Neural cell (in vitro differentiated cells): ENCODE data around the gene GAD2.

ENCODE experiments used
- EP300 ChIP-seq: fragments of 450-650 bp; conservative IDR thresholded peaks from 2 replicates; pipeline ENCODE4 v1.6.1; 2014; ENCODE audit warnings: antibody characterized with exemption, mild to moderate bottlenecking, moderate library complexity; ENCODE audit not compliant: poor library complexity, severe bottlenecking
- EZH2 ChIP-seq: fragments of 200-600, 300-800 bp; shearing (Covaris generic), sonication (generic); IDR thresholded peaks from 2 replicates; pipeline ENCODE4 v1.6.1; 2014; ENCODE audit warnings: antibody characterized with exemption, low read length, borderline replicate concordance, mild to moderate bottlenecking; ENCODE audit not compliant: insufficient read depth, poor library complexity, severe bottlenecking
- POLR2AphosphoS5 ChIP-seq: IDR thresholded peaks from 2 replicates; pipeline ENCODE4 v1.6.1; 2012
- SMC3 ChIP-seq: fragments of 450-650 bp; conservative IDR thresholded peaks from 2 replicates; pipeline ENCODE4 v1.6.1; 2014; ENCODE audit warnings: antibody characterized with exemption, mild to moderate bottlenecking, moderate library complexity; ENCODE audit not compliant: poor library complexity
- TAF1 ChIP-seq: IDR thresholded peaks from 2 replicates; pipeline ENCODE4 v1.6.1; 2012; ENCODE audit warnings: low read depth
- TF ChIP-seq, protein P1 (sequence below): fragments of 450-650 bp; IDR thresholded peaks from 2 replicates; pipeline ENCODE4 v1.5.1; 2014; ENCODE audit warnings: antibody characterized with exemption, mild to moderate bottlenecking, moderate library complexity; ENCODE audit not compliant: poor library complexity, severe bottlenecking
- TF ChIP-seq, protein P2 (sequence below): IDR thresholded peaks from 2 replicates; pipeline ENCODE4 v1.6.1; 2012; ENCODE audit warnings: borderline replicate concordance

DNA sequence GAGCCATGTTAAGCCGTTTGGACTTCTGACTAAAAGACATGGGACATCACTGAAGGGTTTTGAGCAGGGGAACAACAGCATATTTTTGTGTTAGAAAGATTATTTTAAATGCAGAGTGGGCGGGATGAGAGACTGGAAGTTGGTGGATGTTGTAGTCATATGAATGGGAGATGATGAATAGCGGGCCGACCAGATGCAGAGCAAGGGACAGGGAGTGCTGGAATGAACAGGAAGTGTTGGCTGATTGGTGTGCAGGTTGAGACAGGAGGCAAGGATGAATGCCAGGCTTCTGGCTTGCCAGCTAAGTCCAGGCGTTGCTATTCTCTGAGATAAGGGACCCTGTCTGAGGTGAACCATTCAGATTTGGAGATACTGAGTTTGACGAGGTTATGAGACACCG, 38.0 kb downstream of the GAD2 start:
- TF ChIP-seq, protein P1, sequence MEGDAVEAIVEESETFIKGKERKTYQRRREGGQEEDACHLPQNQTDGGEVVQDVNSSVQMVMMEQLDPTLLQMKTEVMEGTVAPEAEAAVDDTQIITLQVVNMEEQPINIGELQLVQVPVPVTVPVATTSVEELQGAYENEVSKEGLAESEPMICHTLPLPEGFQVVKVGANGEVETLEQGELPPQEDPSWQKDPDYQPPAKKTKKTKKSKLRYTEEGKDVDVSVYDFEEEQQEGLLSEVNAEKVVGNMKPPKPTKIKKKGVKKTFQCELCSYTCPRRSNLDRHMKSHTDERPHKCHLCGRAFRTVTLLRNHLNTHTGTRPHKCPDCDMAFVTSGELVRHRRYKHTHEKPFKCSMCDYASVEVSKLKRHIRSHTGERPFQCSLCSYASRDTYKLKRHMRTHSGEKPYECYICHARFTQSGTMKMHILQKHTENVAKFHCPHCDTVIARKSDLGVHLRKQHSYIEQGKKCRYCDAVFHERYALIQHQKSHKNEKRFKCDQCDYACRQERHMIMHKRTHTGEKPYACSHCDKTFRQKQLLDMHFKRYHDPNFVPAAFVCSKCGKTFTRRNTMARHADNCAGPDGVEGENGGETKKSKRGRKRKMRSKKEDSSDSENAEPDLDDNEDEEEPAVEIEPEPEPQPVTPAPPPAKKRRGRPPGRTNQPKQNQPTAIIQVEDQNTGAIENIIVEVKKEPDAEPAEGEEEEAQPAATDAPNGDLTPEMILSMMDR: no peak
- TF ChIP-seq SMC3: no peak
- TF ChIP-seq, protein P2, sequence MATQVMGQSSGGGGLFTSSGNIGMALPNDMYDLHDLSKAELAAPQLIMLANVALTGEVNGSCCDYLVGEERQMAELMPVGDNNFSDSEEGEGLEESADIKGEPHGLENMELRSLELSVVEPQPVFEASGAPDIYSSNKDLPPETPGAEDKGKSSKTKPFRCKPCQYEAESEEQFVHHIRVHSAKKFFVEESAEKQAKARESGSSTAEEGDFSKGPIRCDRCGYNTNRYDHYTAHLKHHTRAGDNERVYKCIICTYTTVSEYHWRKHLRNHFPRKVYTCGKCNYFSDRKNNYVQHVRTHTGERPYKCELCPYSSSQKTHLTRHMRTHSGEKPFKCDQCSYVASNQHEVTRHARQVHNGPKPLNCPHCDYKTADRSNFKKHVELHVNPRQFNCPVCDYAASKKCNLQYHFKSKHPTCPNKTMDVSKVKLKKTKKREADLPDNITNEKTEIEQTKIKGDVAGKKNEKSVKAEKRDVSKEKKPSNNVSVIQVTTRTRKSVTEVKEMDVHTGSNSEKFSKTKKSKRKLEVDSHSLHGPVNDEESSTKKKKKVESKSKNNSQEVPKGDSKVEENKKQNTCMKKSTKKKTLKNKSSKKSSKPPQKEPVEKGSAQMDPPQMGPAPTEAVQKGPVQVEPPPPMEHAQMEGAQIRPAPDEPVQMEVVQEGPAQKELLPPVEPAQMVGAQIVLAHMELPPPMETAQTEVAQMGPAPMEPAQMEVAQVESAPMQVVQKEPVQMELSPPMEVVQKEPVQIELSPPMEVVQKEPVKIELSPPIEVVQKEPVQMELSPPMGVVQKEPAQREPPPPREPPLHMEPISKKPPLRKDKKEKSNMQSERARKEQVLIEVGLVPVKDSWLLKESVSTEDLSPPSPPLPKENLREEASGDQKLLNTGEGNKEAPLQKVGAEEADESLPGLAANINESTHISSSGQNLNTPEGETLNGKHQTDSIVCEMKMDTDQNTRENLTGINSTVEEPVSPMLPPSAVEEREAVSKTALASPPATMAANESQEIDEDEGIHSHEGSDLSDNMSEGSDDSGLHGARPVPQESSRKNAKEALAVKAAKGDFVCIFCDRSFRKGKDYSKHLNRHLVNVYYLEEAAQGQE: no peak
- no peak for TF ChIP-seq EP300
- TF ChIP-seq POLR2AphosphoS5: no peak
- no peak for TF ChIP-seq EZH2
- TF ChIP-seq TAF1: no peak
